H1 (cell line): ENCODE data around the gene CYP27C1. TPM values are rescaled to one million over a fixed set of nuclear protein-coding genes. Genes with fewer than 3 reads are reported as not detected.

Experiments used
- GABPA ChIP-seq: IDR thresholded peaks from 2 replicates; pipeline ENCODE4 v1.6.1; 2011; ENCODE audit warnings: mild to moderate bottlenecking, low read length, moderate library complexity, borderline replicate concordance; ENCODE audit not compliant: insufficient read depth
- polyA plus RNA-seq, 7 experiments: library from polyadenylated mRNA; depleted of rRNA in 3 of 7; stranded (reverse) in 5 of 7; unstranded in 2 of 7; fragments of >200 nt in 5 of 7; fragments of 200-250 nt in 2 of 7; gene quantifications; 1 replicate in 5 of 7; 2 replicates in 1 of 7; 4 replicates in 1 of 7; pipeline versions ENCODE4 v1.2.1 to v1.2.3, GENCODE V29; 2011 to 2013; ENCODE audit warnings: missing spikeins in 2 of 7, mixed read lengths in 2 of 7
- total RNA-seq: library from RNA; stranded (reverse); fragmentation: NEBNext Ultra II Directional; extraction: Animal tissue kit (Norgen Biotek cat#: 25700); gene quantifications from 2 replicates; pipeline ENCODE4 v1.2.1, GENCODE V29; 2021

Gene CYP27C1
- total and polyA plus RNA-seq, 2 of the 8 experiments (the other 6 are each of a cell fraction or from before 2014, with no cell fraction given), result 1.3 to 3.2 TPM

DNA sequence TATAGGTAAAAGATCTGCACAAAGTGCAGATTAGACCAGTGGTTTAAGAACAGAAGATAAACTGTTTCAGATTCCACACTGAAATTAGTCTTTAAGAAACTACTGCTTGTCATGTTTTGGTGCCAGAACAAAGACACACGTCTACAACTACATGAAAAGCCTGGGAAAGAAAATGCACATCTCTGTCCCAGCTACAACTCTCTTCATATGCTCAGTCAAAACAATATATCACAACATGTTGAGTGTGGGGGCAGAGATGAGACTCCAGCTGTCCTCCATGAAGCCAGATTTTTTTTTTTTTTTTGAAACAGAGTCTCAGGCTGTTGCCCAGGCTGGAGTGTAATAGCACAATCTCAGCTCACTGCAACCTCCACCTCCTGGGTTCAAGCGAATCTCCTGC is 60.6 kb downstream of the CYP27C1 start (continued):
- no peak for TF ChIP-seq GABPA
